GM19099 (cell line): ENCODE data around the gene PLA2G4A.

Source experiments
- POLR2A ChIP-seq: IDR thresholded peaks from 3 replicates; pipeline ENCODE4 v1.6.1; 2011; ENCODE audit warnings: low read depth; ENCODE audit not compliant: insufficient read length; ENCODE audit errors: extremely low read depth

Gene PLA2G4A

GRCh38 chr1:186996816-186997215 is 168.1 kb downstream of the PLA2G4A start:
- TF ChIP-seq POLR2A: no peak

GRCh38 chr1:186997877-186998276 is 169.1 kb downstream of the PLA2G4A start:
- TF ChIP-seq POLR2A: no peak

- no peak for TF ChIP-seq POLR2A
Observed at GRCh38 chr1:186999506-186999905, 170.8 kb downstream of the PLA2G4A start.

- no peak for TF ChIP-seq POLR2A
Observed at GRCh38 chr1:187001198-187001889, 172.6 kb downstream of the PLA2G4A start.

GRCh38 chr1:187003353-187003752 is 174.6 kb downstream of the PLA2G4A start:
- no peak for TF ChIP-seq POLR2A

- TF ChIP-seq POLR2A: no peak
Observed at GRCh38 chr1:187006896-187007295, 178.1 kb downstream of the PLA2G4A start.

- no peak for TF ChIP-seq POLR2A
Observed at GRCh38 chr1:187009320-187009719, 180.6 kb downstream of the PLA2G4A start.

- TF ChIP-seq POLR2A: no peak
Observed at GRCh38 chr1:187010571-187011309, 182.0 kb downstream of the PLA2G4A start.

- TF ChIP-seq POLR2A: no peak
Observed at GRCh38 chr1:187013582-187014200, 184.9 kb downstream of the PLA2G4A start.

GRCh38 chr1:187018291-187018690 is 189.5 kb downstream of the PLA2G4A start:
- TF ChIP-seq POLR2A: no peak

GRCh38 chr1:187027253-187027652 is 198.5 kb downstream of the PLA2G4A start:
- no peak for TF ChIP-seq POLR2A

- TF ChIP-seq POLR2A: no peak
Observed at GRCh38 chr1:187032316-187032981, 203.7 kb downstream of the PLA2G4A start.

GRCh38 chr1:187032982-187033692 is 204.4 kb downstream of the PLA2G4A start:
- TF ChIP-seq POLR2A: no peak

GRCh38 chr1:187033693-187034390 is 205.1 kb downstream of the PLA2G4A start:
- TF ChIP-seq POLR2A: no peak

GRCh38 chr1:187034501-187034900 is 205.8 kb downstream of the PLA2G4A start:
- TF ChIP-seq POLR2A: no peak

GRCh38 chr1:187037973-187038553 is 209.3 kb downstream of the PLA2G4A start:
- no peak for TF ChIP-seq POLR2A
